NCI-H2171 treated with DMSO at 0.1 percent for 48 hours (cell line): ENCODE measurements around the gene ACOXL.
"Not testable (repeated sequence)": the region's sequence is repeated elsewhere in the genome, so short reads cannot be mapped to it uniquely, and the experiment has no call there.

Experiments
- DNase-seq: peaks from one replicate; lab custom pipeline; 2025; lab: John Stamatoyannopoulos, UW

ACOXL gene

DNA sequence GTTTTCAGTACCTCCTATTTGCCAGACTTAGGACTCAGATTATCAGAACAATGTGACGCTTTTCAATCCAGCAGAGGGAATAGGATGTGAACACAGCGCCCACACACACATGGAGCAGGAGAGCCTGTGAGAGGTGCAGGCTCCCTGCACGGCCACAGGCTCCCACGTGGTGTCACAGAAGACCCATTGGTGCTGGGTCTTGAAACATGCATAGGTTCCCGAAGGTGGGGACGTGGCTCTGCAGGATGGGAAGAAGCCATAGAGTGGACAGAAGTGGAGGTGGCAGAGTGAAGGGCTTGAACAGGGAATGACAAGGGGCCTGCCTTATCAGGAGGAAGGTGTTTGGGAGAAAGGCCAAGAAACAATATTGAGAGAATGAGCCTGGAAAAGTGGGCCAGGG is 309.9 kb downstream of the ACOXL start:
- no peak for DNase-seq

DNA sequence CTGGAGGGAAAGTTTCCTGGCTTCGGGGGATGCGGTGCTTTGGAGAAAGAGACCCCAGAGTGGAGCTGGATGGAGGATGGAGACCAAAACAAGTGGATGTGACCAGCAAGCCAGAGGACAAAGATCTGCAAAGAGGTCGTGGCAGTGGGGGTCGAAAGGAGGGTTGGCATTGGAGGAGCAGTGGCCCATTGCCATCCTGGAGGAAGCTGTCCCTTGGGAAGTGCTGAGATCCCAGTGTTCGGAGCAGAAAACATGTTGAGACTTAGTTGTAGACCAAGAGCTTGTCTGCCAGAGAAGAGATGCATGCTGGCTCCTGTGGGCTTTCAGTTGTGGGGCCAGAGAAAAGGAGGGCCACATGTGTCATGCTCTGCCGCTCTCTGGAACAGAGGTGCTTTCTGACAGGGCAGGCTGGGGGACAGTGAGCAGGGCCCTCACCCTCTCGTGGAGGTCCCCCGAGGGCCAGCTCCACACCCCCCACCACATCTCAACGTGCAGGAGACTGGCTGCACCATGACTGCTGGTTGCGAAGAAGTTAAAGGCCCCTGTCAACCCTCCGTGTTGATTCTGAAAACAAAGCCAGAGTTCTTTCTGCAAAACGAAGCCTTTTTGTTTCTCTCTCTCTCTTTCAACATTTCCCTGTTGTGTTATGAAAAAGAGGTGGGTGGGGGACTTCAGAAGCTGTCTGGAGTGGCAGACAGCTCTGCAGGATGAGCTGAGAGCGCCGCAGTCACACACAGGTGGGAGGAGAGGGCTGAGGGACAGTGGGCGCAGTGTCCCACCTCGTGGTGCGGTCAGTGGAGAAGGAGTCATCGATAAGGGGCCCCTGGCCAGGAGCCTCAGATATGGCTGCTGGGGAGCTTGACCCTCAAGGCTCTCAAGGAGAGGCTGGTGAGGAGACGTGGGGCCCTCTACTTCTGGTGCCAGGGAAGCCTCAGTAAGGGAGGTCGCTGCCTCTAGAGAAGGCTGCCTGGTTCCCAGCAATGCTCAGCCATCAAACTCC is 310.7 kb downstream of the ACOXL start:
- DNase-seq = no peak

DNA sequence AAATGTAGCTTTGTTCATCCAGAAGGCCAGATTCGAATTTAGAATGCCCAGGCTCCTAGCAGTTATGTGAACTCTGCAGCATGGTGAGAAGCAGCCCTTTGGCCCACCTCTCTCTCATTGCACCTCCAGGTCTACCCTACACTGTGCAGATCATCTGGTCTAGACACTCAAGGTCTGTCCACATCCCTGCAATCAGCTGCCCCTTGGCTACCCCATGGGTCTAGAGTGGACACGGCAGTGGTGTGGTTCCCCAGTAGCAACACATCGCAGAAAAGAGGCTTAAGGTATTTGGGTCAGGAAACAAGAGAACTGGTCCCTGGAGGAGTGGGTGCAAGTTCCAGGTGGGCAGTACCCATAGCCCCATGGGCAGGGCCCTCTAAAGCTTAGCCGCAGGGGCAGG is 311.7 kb downstream of the ACOXL start:
- DNase-seq = no peak

DNA sequence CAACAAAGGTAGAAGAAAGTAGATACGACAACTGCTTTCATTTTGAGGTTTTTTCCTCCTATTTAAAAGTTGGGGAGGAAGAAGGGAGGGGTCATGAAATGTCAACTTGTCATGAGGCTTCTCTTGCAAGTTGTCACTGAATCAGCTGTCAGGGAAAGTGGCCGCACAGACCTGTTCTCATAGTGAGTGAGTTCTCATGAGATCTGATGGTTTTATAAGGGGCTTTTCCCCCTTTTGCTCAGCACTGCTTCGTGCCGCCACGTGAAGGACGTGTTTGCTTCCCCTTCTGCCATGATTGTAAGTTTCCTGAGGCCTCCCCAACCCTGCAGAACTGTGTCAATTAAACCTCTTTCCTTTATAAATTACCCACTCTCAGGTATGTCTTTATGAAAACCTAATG is 312.9 kb downstream of the ACOXL start:
- DNase-seq = not testable (repeated sequence)

DNA sequence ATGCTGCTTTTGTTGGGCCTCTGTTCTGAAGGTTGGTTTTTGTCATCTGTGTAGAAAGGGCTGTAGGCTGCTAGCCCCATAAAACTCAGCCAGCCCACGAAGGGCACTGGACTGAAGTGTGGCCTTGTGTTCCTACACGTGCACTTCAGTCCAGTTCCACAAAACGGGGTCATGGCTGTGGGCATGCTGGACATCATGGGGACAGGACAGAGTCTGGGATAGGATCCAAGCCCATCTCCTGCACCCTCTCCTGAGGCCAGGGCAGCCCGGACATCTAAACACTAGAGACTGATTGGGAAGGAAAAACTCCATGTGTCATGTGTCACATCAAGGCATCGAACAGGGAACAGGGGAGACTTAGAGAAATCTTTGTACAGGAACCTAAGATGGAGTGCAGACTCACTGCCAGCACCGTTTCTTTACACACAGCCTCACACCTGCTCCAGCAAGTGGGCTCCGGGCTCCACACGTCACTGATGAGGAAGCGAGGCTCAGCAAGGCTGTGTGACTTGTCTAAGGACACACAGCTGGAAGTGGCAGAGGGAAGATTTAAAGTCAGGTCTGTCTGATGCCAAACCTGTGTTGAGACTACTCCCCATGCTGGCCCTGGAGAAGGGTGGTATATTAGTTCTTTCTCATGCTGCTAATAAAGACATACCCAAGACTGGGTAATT is 313.5 kb downstream of the ACOXL start:
- no peak for DNase-seq

DNA sequence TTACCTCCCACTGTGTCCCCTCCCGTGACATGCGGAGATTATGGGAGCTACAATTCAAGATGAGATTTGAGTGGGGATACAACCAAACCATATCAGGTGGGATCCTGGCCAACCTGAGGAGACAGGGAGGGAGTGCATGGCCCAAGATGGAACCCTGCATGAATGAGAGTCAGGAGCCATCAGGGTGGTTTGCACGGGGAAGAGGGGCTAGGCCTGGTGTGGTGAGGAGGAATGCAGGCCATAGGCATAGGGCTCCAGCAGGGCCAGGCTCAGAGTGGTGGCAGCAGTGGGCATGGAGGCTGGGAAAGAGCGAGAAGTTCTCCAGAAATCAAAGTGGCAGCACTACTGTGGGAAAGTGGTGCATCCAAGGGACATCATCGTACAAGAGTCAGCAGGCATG is 314.3 kb downstream of the ACOXL start:
- no peak for DNase-seq

DNA sequence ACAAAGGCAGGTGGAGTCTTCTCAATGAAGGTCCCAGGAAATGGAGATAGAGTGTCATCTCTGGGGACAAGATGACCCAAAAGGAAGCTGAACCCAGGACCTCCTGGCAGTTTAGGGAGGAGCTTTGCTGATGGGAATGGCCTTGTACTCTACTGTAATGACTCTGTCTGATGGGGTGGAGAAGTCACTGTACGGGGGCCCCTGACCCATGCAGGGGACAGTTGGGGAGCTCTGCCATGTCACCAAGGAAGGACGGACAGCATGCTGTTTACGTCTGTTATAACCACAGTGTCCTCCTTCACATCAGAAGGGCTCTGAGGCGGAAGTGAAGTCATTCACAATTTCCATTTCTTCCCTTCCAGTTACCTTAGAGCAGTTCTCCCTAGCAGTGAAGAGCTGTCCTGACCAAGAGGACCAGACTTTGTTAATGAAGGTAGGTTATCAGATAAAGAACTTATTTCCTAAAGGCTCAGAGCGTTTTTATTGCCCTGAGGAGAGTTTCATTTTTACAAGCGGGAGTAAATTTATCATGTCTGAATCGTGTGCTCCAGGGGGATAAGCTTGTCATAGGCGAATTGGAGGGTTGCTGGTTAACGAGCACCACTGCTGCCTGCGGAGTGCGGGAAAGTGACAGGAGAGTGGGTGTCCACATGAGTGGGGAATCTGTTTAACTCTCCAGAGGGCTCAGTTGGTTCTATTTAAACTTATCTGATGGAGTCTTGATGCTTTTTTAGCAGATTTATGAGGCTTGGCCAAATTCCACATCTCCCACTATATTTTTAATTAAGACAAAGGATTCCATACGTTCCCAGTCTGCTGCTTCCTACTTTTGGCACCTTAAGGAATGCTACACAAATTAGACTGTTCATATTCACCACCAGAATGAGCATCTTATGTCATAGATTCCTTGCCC is 316.7 kb downstream of the ACOXL start:
- no peak for DNase-seq

DNA sequence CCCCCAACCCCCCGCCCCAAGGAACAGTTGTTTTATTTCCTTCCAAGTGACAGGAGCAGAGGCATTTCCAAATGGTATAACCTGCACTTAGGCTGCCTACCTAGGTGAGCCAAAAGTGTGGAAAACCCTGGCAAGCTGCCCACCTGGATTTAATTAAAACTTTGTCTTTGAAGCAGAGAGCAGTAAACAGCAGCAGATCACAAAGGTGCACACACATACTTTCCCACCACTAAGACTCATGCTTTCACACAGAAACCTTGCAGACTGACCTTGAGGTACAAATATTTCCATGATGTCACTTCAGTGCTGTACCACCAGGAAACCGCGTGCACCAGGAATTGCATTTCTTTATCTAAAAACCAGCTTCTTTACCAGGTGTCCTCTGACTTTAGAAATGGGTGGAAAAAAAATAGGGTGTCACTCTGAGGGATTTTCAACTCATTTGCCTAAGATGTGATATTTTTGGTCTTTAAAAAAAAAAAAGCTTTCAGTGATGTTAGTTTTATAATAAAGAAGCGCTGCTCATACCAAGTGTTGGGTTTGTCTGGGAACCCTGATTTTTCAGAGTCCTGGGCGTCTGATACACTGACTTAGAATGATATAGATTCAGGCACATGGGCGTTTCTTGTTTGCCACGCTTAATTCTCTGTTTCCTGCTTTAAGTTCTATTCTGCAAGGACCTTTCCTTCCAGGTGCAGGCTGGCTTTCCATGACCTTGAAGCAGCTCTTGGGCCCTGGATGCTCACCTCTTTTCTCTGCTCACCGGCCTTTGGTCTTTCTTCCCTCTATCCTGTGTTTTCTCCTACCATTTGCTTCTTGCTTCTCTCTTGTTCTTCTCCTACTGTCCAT is 317.6 kb downstream of the ACOXL start:
- DNase-seq = peak; percentile 30

DNA sequence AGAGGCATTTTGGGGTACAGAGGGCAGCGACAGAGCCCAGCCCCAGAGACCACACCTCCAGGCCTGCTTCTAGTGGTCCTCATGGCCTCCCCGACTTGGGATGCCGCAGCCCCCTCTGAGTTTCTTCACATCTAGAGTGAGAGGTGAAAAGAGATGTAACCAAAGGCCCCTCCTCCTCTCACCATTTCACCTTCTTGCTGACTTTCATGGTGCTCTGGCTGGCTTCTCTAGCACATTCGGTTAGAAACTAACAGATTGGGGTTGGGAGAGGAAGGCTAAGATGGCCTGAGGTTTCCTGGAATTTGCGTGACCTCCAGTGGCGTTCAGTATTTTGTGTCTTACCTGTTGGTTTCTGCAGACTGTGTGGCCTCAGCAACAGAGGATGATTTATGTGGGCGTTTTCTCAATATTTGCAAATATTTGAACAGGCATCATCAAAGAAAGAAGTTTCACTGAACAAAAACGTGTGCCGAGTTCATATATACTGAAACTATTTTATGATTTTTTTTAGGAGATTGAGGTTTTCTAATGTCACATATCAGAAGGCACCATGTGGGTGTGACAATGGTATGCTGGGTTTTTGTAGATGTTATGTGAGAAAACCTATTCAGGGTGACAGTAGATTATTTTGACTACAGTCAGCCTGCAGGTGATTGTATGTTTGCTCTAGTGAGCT is 318.5 kb downstream of the ACOXL start:
- DNase-seq = no peak

DNA sequence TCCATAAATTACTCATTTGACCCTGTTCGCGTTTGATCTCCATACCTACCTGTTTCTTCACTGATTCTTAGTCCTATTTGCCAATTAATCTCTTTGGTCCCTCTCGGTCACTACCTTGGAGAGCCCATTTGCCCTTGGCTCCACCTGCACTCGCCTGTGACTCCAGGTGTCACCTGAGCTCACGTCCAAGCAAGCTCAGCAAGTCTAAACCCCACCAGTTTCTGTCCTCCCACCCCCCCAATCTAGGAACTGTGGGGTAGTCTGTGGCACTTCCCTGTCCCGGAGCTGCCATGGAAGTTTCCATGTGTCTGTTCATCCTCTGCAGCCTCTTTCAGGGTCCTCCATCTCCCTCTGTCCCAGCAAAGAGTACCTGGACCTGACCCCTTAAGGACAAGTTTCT is 320.2 kb downstream of the ACOXL start:
- DNase-seq = no peak

DNA sequence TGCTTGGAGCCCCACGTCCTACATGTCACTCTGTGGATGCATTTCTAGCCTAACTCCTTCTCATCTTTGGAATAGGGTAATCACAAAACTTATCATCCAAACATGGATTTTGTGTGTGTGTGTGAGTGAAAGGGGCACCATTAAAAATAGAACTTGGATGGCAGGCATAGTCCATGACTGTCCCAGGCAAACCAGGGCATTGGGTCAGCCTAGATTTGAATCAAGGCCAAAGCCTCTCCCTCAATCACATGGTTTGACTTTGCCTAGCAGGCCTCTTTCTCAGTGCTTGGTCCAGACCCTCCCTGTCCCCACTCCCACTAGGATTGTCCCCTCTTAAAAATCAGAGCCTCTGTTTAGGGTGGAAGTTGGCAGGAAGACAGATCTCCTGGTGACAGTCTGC is 320.9 kb downstream of the ACOXL start:
- no peak for DNase-seq

DNA sequence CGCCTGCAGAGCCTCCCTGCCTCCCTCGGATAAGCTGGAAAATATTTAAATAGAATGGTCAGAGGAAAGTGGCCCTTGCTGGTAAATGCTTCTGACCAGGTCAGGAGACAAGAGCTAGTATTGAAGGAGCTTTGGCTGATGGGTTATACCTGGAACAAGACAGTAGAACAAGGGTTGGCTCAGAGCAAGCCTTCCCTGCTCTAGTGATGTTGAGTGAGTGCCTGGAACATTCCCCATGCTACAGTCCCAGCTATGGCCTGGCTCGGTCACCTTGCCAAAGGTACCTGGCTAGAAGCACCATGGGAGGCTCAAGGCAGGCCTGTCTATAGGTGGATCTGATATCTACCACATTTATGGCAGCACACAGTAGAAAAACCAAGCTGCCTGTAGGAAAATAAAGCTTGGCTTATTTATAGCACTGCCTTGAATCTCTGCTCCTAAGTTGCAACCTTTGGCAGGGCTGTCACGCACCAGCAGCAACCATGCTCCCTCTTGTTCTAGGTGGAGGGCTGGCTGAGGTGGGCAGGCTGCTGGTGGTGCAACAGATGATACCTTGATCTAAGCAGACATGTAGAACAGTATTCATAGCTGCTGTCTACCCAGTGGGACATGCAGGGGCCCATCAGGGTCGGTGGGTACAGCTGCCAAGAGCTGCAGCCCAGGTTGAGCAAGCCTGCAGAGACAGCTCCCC is 321.6 kb downstream of the ACOXL start:
- no peak for DNase-seq

DNA sequence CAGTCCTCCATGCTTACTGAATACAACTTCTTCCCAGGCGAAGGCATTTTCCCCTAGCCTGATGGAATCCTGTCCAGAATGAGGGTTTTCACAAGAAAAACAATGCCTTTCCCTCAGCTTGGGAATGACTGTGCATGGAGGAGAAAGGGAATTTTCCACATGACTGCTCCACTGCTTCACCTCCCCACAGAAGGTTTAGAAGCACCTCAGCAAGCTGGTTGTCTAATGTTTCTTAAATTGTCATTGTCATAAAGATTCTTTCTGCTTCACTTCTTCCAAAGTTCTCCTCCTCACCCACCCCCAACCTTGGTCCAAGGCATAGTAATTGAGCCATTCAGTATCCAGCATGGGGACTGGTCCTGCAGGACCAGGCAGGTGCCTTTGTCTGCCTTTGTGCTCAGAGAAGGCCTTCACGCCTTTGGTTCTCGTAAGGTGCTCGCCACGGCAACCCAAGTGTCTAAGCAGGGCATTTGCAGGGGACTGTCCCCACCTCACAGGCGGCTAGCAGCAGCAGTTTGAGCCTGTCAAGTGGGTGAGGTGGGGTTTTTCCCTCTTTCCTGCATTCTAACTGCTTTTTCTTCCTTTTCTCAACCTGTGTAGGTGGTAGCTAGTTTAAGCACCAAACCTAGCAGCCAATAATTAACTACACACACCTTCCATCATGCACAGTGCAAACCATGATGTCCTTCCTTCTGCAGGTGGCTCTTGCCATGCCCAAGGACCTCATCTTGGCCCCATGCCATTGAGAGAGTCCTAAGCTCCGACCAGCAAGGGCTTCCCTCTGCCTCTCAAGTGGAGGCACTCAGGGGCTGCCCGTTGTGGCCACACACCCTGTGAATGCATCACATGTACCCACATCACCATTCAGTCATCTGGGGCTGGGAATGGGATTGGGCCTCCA is 322.7 kb downstream of the ACOXL start:
- DNase-seq = no peak

DNA sequence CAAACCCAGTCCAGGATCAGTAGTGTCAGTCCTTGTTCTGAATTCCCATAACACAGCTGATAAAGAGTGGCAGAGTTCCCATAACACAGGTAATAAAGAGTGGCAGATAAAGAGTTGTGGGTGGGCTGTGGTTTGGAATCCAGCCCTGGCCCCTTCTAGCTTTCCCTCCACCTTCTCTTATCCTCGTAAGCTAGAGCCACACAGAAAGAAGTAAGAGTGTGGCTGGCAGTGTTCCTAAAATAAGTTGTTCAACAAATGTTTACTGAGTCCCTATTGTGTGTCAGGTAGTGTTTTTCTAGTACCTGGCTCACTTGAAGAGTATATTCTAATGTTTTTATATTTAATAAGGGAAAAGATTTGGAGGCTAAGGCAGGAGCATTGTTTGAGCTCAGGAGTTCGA is 323.4 kb downstream of the ACOXL start:
- DNase-seq = no peak

DNA sequence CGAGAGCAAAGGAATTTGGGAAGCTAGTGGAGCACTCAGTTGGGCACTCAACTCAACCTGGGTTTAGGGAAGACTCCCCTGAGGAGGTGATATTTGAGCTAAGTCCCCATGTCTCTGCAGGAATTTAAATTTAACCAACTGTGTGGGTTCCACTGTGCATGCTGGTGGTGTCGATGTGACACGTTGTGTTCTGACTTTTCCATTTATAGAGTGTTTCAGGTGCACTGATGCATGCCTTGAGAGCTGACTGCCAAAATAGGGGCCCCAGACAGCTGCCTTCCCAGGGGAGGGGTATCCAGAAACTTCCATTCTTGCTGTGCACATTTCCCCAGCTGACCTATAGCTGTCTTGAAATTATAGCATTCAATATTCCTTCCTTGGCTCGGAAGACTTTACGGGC is 324.7 kb downstream of the ACOXL start:
- DNase-seq = no peak

DNA sequence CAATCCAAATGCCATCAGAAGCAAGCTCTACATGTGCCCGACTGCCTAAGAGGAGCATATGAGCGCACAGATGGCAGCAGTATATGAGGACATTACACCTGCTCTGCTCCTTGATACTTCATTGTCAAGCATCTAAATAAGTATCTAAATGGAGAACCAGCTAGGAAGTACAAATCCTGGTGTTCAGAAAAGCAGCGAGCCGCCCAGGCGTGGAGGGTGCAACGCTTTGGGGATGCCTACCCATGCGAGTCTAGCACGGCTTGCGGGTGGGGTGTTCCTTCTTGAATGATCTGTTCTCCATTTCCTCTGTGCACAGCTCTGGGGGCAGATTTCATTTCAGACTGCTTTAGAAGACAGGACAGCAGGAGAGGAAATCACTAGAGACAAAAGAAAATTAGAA is 325.3 kb downstream of the ACOXL start:
- peak; percentile 15 for DNase-seq

DNA sequence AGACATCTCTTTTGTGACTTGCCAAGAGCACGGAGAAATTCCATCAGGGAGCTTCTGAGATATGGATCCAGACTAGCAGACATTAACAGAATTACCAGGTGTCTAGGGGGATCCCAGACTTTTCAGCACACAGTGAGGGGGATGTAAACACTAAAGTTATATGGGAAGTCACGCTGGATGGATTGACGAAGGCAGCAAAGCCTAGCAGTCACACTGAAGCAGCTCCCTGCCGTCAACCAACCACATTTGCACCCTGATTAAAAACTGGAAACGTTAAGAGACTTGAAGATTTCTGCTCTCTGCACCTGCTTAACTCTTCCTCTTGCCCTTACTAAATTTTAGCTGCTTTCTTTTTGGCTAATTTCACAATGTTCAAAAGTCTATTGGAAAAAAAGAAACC is 325.9 kb downstream of the ACOXL start:
- no peak for DNase-seq

DNA sequence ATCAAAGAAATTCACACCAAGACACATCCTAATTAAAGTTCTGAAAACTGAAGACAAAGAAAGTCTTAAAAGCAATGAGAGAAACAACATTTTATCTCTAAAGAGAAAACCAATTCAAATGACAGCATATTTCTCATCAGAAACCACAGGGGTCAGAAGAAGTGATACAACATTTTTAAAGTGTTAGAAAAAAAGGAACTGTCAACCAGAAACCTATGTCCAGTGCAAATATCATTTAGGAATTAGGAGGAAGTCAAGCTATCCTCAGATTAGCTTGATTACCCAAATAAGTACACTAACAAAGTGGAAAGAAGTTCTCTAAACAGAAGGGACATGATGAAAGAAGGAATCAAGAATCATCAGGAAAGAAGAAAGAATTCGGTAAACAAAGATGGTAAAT is 328.8 kb downstream of the ACOXL start:
- DNase-seq = no peak

DNA sequence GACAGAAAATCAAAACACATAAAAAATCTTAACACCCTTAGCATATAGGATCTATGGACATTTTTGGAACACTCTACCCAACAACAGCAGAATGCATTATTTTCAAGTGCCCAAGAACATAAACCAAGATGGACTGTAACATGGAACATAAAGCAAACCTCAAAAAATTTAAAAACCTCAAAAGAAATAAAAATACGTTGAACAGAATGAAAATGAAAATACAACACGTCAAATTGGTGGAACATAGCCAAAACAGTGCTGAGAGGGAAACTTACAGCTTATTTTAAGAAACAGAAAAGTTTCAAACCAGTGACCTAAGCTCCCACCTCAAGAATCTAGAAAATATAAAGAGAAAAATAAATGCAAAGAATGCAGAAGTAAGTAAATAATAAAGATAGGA is 330.0 kb downstream of the ACOXL start:
- no peak for DNase-seq
